Measurements from ENCODE around the gene CCDC184. TPM values are rescaled to one million over a fixed set of nuclear protein-coding genes. Genes with fewer than 3 reads are reported as not detected.

CCDC184 gene
- polyA plus RNA-seq, 3 donors: 0.03 TPM; not detected in 2

- Mint-ChIP-seq H3K27ac (no peak overlapping the region), H3K36me3 (no peaks in the 10 kb centered on the region), H3K4me3 (no peak overlapping the region), H3K9me3 (no peaks in the 10 kb centered on the region), H3K4me1 (no peaks in the 10 kb centered on the region), H3K27me3 (ENCODE audit: low read depth in 3 of 3) (peaks cover 0 to 6% (median 4%) of the 10 kb centered on the region in 3 donors)
- Histone ChIP-seq H4K20me1 (ENCODE audit: insufficient read depth, low read length) (no peaks in the 10 kb centered on the region), H3K4me2 (replicated peaks; ENCODE audit: extremely low read depth, low read length, poor library complexity, severe bottlenecking) (no peak overlapping the region), H2AFZ (ENCODE audit: insufficient read depth, low read depth, low read length, poor library complexity, severe bottlenecking) (no peak overlapping the region), H3K79me2 (ENCODE audit: insufficient read depth, low read length) (no peaks in the 10 kb centered on the region), H3K36me3 (replicated peaks in 1 of 2; ENCODE audit: control insufficient read depth in 1 of 2, insufficient read depth in 2 of 2, low read length in 2 of 2) (no peaks in the 10 kb centered on the region), H3K27ac (ENCODE audit: low read depth in 1 of 2, low read length in 2 of 2) (no peak overlapping the region), H3K4me1 (ENCODE audit: control insufficient read depth in 1 of 2, insufficient read depth in 2 of 2, low read length in 2 of 2) (no peaks in the 10 kb centered on the region), H3K27me3 (ENCODE audit: control insufficient read depth in 2 of 2, insufficient read depth in 2 of 2, low read length in 2 of 2) (no peaks in the 10 kb centered on the region), H3K9me3 (replicated peaks in 1 of 2; ENCODE audit: control insufficient read depth in 1 of 2, insufficient read depth in 1 of 2, low read length in 2 of 2) (no peaks in the 10 kb centered on the region), H3K4me3 (replicated peaks in 1 of 3; ENCODE audit: low read depth in 2 of 3, low read length in 3 of 3) (no peak overlapping the region), H3K9ac (ENCODE audit: insufficient read depth, low read length, poor library complexity, severe bottlenecking) (no peak overlapping the region)
- 97% methylated on average over 19 of the region's 19 CpGs for WGBS (ENCODE audit: insufficient coverage)
- intact Hi-C loops (cut with micrococcal nuclease): no loop called here
- TF ChIP-seq, protein P1, sequence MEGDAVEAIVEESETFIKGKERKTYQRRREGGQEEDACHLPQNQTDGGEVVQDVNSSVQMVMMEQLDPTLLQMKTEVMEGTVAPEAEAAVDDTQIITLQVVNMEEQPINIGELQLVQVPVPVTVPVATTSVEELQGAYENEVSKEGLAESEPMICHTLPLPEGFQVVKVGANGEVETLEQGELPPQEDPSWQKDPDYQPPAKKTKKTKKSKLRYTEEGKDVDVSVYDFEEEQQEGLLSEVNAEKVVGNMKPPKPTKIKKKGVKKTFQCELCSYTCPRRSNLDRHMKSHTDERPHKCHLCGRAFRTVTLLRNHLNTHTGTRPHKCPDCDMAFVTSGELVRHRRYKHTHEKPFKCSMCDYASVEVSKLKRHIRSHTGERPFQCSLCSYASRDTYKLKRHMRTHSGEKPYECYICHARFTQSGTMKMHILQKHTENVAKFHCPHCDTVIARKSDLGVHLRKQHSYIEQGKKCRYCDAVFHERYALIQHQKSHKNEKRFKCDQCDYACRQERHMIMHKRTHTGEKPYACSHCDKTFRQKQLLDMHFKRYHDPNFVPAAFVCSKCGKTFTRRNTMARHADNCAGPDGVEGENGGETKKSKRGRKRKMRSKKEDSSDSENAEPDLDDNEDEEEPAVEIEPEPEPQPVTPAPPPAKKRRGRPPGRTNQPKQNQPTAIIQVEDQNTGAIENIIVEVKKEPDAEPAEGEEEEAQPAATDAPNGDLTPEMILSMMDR (IDR thresholded peaks at IDR 0.05): no peak
- DNase-seq: no peak
Measured at GRCh38 chr12:48169011-48169410, 14.4 kb upstream of the CCDC184 start.

GRCh38 chr12:48175613-48176416 lies 7.6 kb upstream of the CCDC184 start:
- intact Hi-C loops (cut with micrococcal nuclease): no loop called here
- Mint-ChIP-seq H3K9me3 (no peaks in the 10 kb centered on the region), H3K36me3 (no peaks in the 10 kb centered on the region), H3K4me3 (no peak overlapping the region), H3K27me3 (ENCODE audit: low read depth in 3 of 3) (peaks cover 10 to 17% (median 11%) of the 10 kb centered on the region in 3 donors), H3K4me1 (peaks cover 6% of the 10 kb centered on the region), H3K27ac (no peak overlapping the region)
- TF ChIP-seq, protein P1 (IDR thresholded peaks at IDR 0.05): no peak
- Histone ChIP-seq H3K9ac (ENCODE audit: insufficient read depth, low read length, poor library complexity, severe bottlenecking) (no peak overlapping the region), H3K27ac (ENCODE audit: low read depth in 1 of 2, low read length in 2 of 2) (no peak overlapping the region), H3K4me2 (replicated peaks; ENCODE audit: extremely low read depth, low read length, poor library complexity, severe bottlenecking) (no peak overlapping the region), H3K79me2 (ENCODE audit: insufficient read depth, low read length) (no peaks in the 10 kb centered on the region), H3K4me1 (ENCODE audit: control insufficient read depth in 1 of 2, insufficient read depth in 2 of 2, low read length in 2 of 2) (no peaks in the 10 kb centered on the region), H2AFZ (ENCODE audit: insufficient read depth, low read depth, low read length, poor library complexity, severe bottlenecking) (peak overlapping the region; percentile 59), H3K9me3 (replicated peaks in 1 of 2; ENCODE audit: control insufficient read depth in 1 of 2, insufficient read depth in 1 of 2, low read length in 2 of 2) (no peaks in the 10 kb centered on the region), H3K36me3 (replicated peaks in 1 of 2; ENCODE audit: control insufficient read depth in 1 of 2, insufficient read depth in 2 of 2, low read length in 2 of 2) (no peaks in the 10 kb centered on the region), H4K20me1 (ENCODE audit: insufficient read depth, low read length) (no peaks in the 10 kb centered on the region), H3K4me3 (replicated peaks in 1 of 3; ENCODE audit: low read depth in 2 of 3, low read length in 3 of 3) (no peak overlapping the region), H3K27me3 (ENCODE audit: control insufficient read depth in 2 of 2, insufficient read depth in 2 of 2, low read length in 2 of 2) (peaks cover 4 to 18% of the 10 kb centered on the region in 2 donors)
- WGBS (ENCODE audit: insufficient coverage): 0% methylated on average over 1 of the region's 3 CpGs
- no peak for DNase-seq
